SK-N-MC (cell line): ENCODE measurements around the gene DIP2C.

Experiments used
- EZH2 ChIP-seq: fragments of 200-600 bp; sonication (generic); IDR thresholded peaks from one replicate; pipeline ENCODE4 v1.6.1; 2017; ENCODE audit warnings: antibody characterized with exemption
- POLR2AphosphoS5 ChIP-seq: IDR thresholded peaks from 2 replicates; pipeline ENCODE4 v1.6.1; 2012; ENCODE audit warnings: mild to moderate bottlenecking, low read depth, low read length, borderline replicate concordance

GRCh38 chr10:369221-369683 is 320.2 kb downstream of the DIP2C start:
- TF ChIP-seq POLR2AphosphoS5, result no peak
- no peak for TF ChIP-seq EZH2
